IPS-20b (cell line): ENCODE measurements around the gene MCF2L2.

Source experiments
- H3K27ac ChIP-seq: one replicate; pipeline ENCODE4 v1.5.1; 2013; ENCODE audit warnings: low read length
- H3K27me3 ChIP-seq: 2 replicates; pipeline ENCODE4 v1.6.1; 2013; ENCODE audit warnings: mild to moderate bottlenecking, low read length, inconsistent platforms; ENCODE audit not compliant: insufficient read depth
- H3K36me3 ChIP-seq: 2 replicates; pipeline ENCODE4 v1.6.1; 2013; ENCODE audit warnings: low read depth, mild to moderate bottlenecking, inconsistent platforms, low read length, moderate library complexity; ENCODE audit not compliant: insufficient read depth
- H3K4me1 ChIP-seq: 2 replicates; pipeline ENCODE4 v1.6.1; 2013; ENCODE audit warnings: mild to moderate bottlenecking, control low read depth, inconsistent platforms, low read length, moderate library complexity; ENCODE audit not compliant: insufficient read depth
- H3K4me3 ChIP-seq: 2 replicates; pipeline ENCODE4 v1.5.1; 2013; ENCODE audit warnings: mild to moderate bottlenecking, low read length, inconsistent platforms
- H3K9ac ChIP-seq: 2 replicates; pipeline ENCODE4 v1.6.1; 2013; ENCODE audit warnings: low read depth, mild to moderate bottlenecking, inconsistent platforms, low read length, moderate library complexity
- H3K9me3 ChIP-seq: 2 replicates; pipeline ENCODE4 v1.6.1; 2013; ENCODE audit warnings: mild to moderate bottlenecking, low read depth, low read length, inconsistent platforms; ENCODE audit not compliant: insufficient read depth

Gene MCF2L2

GRCh38 chr3:183332487-183332886 is 95.9 kb downstream of the MCF2L2 start:
- Histone ChIP-seq H3K4me3 (no peak overlapping the region), H3K27ac (no peak overlapping the region), H3K9me3 (no peaks in the 10 kb centered on the region), H3K27me3 (no peaks in the 10 kb centered on the region), H3K4me1 (peaks cover 9% of the 10 kb centered on the region; the same call in 1 of the 2 replicates), H3K36me3 (no peaks in the 10 kb centered on the region), H3K9ac (no peak overlapping the region)

GRCh38 chr3:183331498-183331897 is 96.9 kb downstream of the MCF2L2 start:
- peaks cover 9% of the 10 kb centered on the region; the same call in 1 of the 2 replicates for H3K4me1 ChIP-seq
- H3K9ac ChIP-seq = peak overlapping the region; percentile 23; the same call in 1 of the 2 replicates
- peak overlapping the region; percentile 32 for H3K27ac ChIP-seq
- H3K9me3 ChIP-seq = no peaks in the 10 kb centered on the region
- H3K4me3 ChIP-seq = peak overlapping the region; percentile 1; the same call in 1 of the 2 replicates
- no peaks in the 10 kb centered on the region for H3K27me3 ChIP-seq
- no peaks in the 10 kb centered on the region for H3K36me3 ChIP-seq

GRCh38 chr3:183330881-183331280 is 97.5 kb downstream of the MCF2L2 start:
- no peak overlapping the region for H3K27ac ChIP-seq

GRCh38 chr3:183329543-183329942 is 98.9 kb downstream of the MCF2L2 start:
- H3K27me3 ChIP-seq = no peaks in the 10 kb centered on the region
- no peak overlapping the region for H3K4me3 ChIP-seq
- no peaks in the 10 kb centered on the region for H3K9me3 ChIP-seq
- no peaks in the 10 kb centered on the region for H3K36me3 ChIP-seq
- H3K27ac ChIP-seq = no peak overlapping the region
- no peak overlapping the region for H3K9ac ChIP-seq
- H3K4me1 ChIP-seq = peaks cover 9% of the 10 kb centered on the region; the same call in 1 of the 2 replicates

More at GRCh38 chr3:183330881-183331280, 97.5 kb downstream of the MCF2L2 start:
- no peaks in the 10 kb centered on the region for H3K36me3 ChIP-seq
- H3K9ac ChIP-seq = peak overlapping the region; percentile 23; the same call in 1 of the 2 replicates
- H3K9me3 ChIP-seq = no peaks in the 10 kb centered on the region
- H3K27me3 ChIP-seq = no peaks in the 10 kb centered on the region
- H3K4me1 ChIP-seq = peaks cover 9% of the 10 kb centered on the region; the same call in 1 of the 2 replicates
- H3K4me3 ChIP-seq = peak overlapping the region; percentile 1; the same call in 1 of the 2 replicates

GRCh38 chr3:183328823-183329222 is 99.6 kb downstream of the MCF2L2 start:
- H3K27ac ChIP-seq = no peak overlapping the region
- H3K4me1 ChIP-seq = peaks cover 9% of the 10 kb centered on the region; the same call in 1 of the 2 replicates
- H3K36me3 ChIP-seq = no peaks in the 10 kb centered on the region
- no peak overlapping the region for H3K9ac ChIP-seq
- no peaks in the 10 kb centered on the region for H3K9me3 ChIP-seq
- no peak overlapping the region for H3K4me3 ChIP-seq
- H3K27me3 ChIP-seq = no peaks in the 10 kb centered on the region

- no peak overlapping the region for H3K9ac ChIP-seq
- no peaks in the 10 kb centered on the region for H3K27me3 ChIP-seq
- H3K4me3 ChIP-seq = no peak overlapping the region
- H3K9me3 ChIP-seq = no peaks in the 10 kb centered on the region
- no peak overlapping the region for H3K27ac ChIP-seq
- H3K36me3 ChIP-seq = no peaks in the 10 kb centered on the region
- H3K4me1 ChIP-seq = peaks cover 9% of the 10 kb centered on the region; the same call in 1 of the 2 replicates
Observed at GRCh38 chr3:183328164-183328563, 100.3 kb downstream of the MCF2L2 start.

GRCh38 chr3:183327343-183327742 is 101.1 kb downstream of the MCF2L2 start:
- Histone ChIP-seq H3K4me1 (peaks cover 9% of the 10 kb centered on the region; the same call in 1 of the 2 replicates), H3K9me3 (no peaks in the 10 kb centered on the region), H3K9ac (no peak overlapping the region), H3K4me3 (no peak overlapping the region), H3K27me3 (no peaks in the 10 kb centered on the region), H3K36me3 (no peaks in the 10 kb centered on the region), H3K27ac (no peak overlapping the region)

GRCh38 chr3:183324083-183324482 is 104.3 kb downstream of the MCF2L2 start:
- no peak overlapping the region for H3K9ac ChIP-seq
- 0 out of 2 replicates have a peak, but pooled peaks cover 3% of the 10 kb centered on the region for H3K4me1 ChIP-seq
- no peak overlapping the region for H3K27ac ChIP-seq
- no peaks in the 10 kb centered on the region for H3K9me3 ChIP-seq
- no peak overlapping the region for H3K4me3 ChIP-seq
- peaks cover 4% of the 10 kb centered on the region; the same call in 1 of the 2 replicates for H3K36me3 ChIP-seq
- no peaks in the 10 kb centered on the region for H3K27me3 ChIP-seq

GRCh38 chr3:183319371-183319770 is 109.0 kb downstream of the MCF2L2 start:
- peaks cover 4% of the 10 kb centered on the region; the same call in 1 of the 2 replicates for H3K36me3 ChIP-seq
- H3K4me1 ChIP-seq = 0 out of 2 replicates have a peak, but pooled peaks cover 3% of the 10 kb centered on the region
- no peak overlapping the region for H3K9ac ChIP-seq
- no peak overlapping the region for H3K27ac ChIP-seq
- no peaks in the 10 kb centered on the region for H3K27me3 ChIP-seq
- no peak overlapping the region for H3K4me3 ChIP-seq
- no peaks in the 10 kb centered on the region for H3K9me3 ChIP-seq

- Histone ChIP-seq H3K4me1 (0 out of 2 replicates have a peak, but pooled peaks cover 3% of the 10 kb centered on the region), H3K27me3 (no peaks in the 10 kb centered on the region), H3K27ac (no peak overlapping the region), H3K9ac (no peak overlapping the region), H3K36me3 (peaks cover 4% of the 10 kb centered on the region; the same call in 1 of the 2 replicates), H3K4me3 (no peak overlapping the region), H3K9me3 (no peaks in the 10 kb centered on the region)
Observed at GRCh38 chr3:183318877-183319276, 109.5 kb downstream of the MCF2L2 start.

GRCh38 chr3:183317886-183318865 is 110.2 kb downstream of the MCF2L2 start:
- Histone ChIP-seq H3K36me3 (peaks cover 4% of the 10 kb centered on the region; the same call in 1 of the 2 replicates), H3K27me3 (no peaks in the 10 kb centered on the region), H3K9me3 (no peaks in the 10 kb centered on the region), H3K4me3 (no peak overlapping the region), H3K27ac (no peak overlapping the region), H3K9ac (no peak overlapping the region), H3K4me1 (0 out of 2 replicates have a peak, but pooled peaks cover 3% of the 10 kb centered on the region)
